IMR-90 (cell line): ENCODE data around the gene ASB9. TPM values are rescaled to one million over a fixed set of nuclear protein-coding genes. Genes with fewer than 3 reads are reported as not detected.

Experiments used
- ATAC-seq: fragments of 200-7000 bp; cut with Tn5 transposase; 2 replicates; pipeline ENCODE4 v1.9.1; 2020; ENCODE audit warnings: low read depth, mild to moderate bottlenecking, moderate library complexity
- BruUV-seq: library from RNA; stranded (reverse); fragments of 400-500 nt; replicated peaks from 2 replicates; lab custom pipeline; 2021; lab: Mats Ljungman, UMichigan
- CTCF ChIA-PET: fragments of 300-600 bp; formaldehyde crosslinking; extraction: SDS; loops from one replicate; lab custom pipeline; 2021; ENCODE audit warnings: antibody characterized with exemption; lab: Yijun Ruan, JAX
- POLR2A ChIA-PET: fragments of 300-600 bp; sonication (Branson Sonifier 250); formaldehyde crosslinking; loops from one replicate; lab custom pipeline; 2022; ENCODE audit warnings: antibody characterized with exemption; ENCODE audit not compliant: unreplicated experiment; lab: Charles Lee
- DNase-seq: peaks from one replicate; pipeline ENCODE4 v3.0.0; 2013
- H2AFZ ChIP-seq: replicated peaks from 2 replicates; pipeline ENCODE3; 2013; ENCODE audit warnings: low read length, mild to moderate bottlenecking; ENCODE audit not compliant: poor library complexity
- H2AK5ac ChIP-seq: 2 replicates; pipeline ENCODE4 v1.6.1; 2013; ENCODE audit warnings: low read depth, low read length, inconsistent platforms
- H2AK9ac ChIP-seq: replicated peaks from 2 replicates; pipeline ENCODE3; 2013; ENCODE audit warnings: mild to moderate bottlenecking, low read depth, low read length, moderate library complexity; ENCODE audit not compliant: poor library complexity
- H2BK120ac ChIP-seq: 2 replicates; pipeline ENCODE4 v1.6.1; 2013; ENCODE audit warnings: low read depth, low read length, inconsistent platforms
- H2BK15ac ChIP-seq: 3 replicates; pipeline ENCODE4 v1.6.1; 2013; ENCODE audit warnings: low read depth, low read length, inconsistent platforms
- H2BK20ac ChIP-seq: 2 replicates; pipeline ENCODE4 v1.6.1; 2013; ENCODE audit warnings: low read depth, mild to moderate bottlenecking, inconsistent platforms, low read length, moderate library complexity
- H2BK5ac ChIP-seq: 2 replicates; pipeline ENCODE4 v1.6.1; 2013; ENCODE audit warnings: mild to moderate bottlenecking, low read depth, low read length, inconsistent platforms; ENCODE audit not compliant: poor library complexity, severe bottlenecking
- H3K14ac ChIP-seq: replicated peaks from 2 replicates; pipeline ENCODE4 v1.6.1; 2013; ENCODE audit warnings: low read depth, low read length, inconsistent platforms
- H3K18ac ChIP-seq: 2 replicates; pipeline ENCODE4 v1.6.1; 2013; ENCODE audit warnings: low read depth, low read length, control low read depth
- H3K23ac ChIP-seq: 2 replicates; pipeline ENCODE4 v1.6.1; 2013; ENCODE audit warnings: low read depth, low read length, inconsistent platforms
- H3K27ac ChIP-seq: 2 replicates; pipeline ENCODE4 v1.5.1; 2013; ENCODE audit warnings: mild to moderate bottlenecking, control low read depth, low read length; ENCODE audit not compliant: insufficient read depth
- H3K27me3 ChIP-seq: 2 replicates; pipeline ENCODE4 v1.6.1; 2013; ENCODE audit warnings: low read length; ENCODE audit not compliant: control insufficient read depth, insufficient read depth
- H3K36me3 ChIP-seq: 2 replicates; pipeline ENCODE4 v1.6.1; 2013; ENCODE audit warnings: low read length, mixed read lengths; ENCODE audit not compliant: control insufficient read depth, insufficient read depth
- H3K4ac ChIP-seq: 2 replicates; pipeline ENCODE4 v1.6.1; 2013; ENCODE audit warnings: low read depth, low read length, inconsistent platforms
- H3K4me1 ChIP-seq: 2 replicates; pipeline ENCODE4 v1.6.1; 2013; ENCODE audit warnings: low read length, mixed read lengths; ENCODE audit not compliant: control insufficient read depth, insufficient read depth
- H3K4me2 ChIP-seq: 2 replicates; pipeline ENCODE4 v1.6.1; 2013; ENCODE audit warnings: low read depth, mild to moderate bottlenecking, control low read depth, low read length, moderate library complexity
- H3K4me3 ChIP-seq: 2 replicates; pipeline ENCODE4 v1.5.1; 2013; ENCODE audit warnings: low read depth, mild to moderate bottlenecking, control low read depth, low read length, moderate library complexity; ENCODE audit not compliant: insufficient read depth
- H3K56ac ChIP-seq: 2 replicates; pipeline ENCODE4 v1.6.1; 2013; ENCODE audit warnings: low read length, inconsistent platforms; ENCODE audit not compliant: insufficient read depth; ENCODE audit errors: extremely low read depth
- H3K79me1 ChIP-seq, 2 experiments: 2 replicates each; pipeline ENCODE4 v1.6.1; 2013; ENCODE audit warnings: low read length in 2 of 2, inconsistent platforms in 1 of 2, low read depth in 1 of 2
- H3K9ac ChIP-seq: 2 replicates; pipeline ENCODE4 v1.6.1; 2013; ENCODE audit warnings: low read depth, low read length, control low read depth
- H3K9me1 ChIP-seq: 2 replicates; pipeline ENCODE4 v1.6.1; 2013; ENCODE audit warnings: low read length, inconsistent platforms; ENCODE audit not compliant: insufficient read depth
- H3K9me3 ChIP-seq: 2 replicates; pipeline ENCODE4 v1.6.1; 2013; ENCODE audit warnings: low read length; ENCODE audit not compliant: control insufficient read depth, insufficient read depth
- H4K20me1 ChIP-seq: 2 replicates; pipeline ENCODE4 v1.6.1; 2013; ENCODE audit warnings: low read length, inconsistent platforms; ENCODE audit not compliant: insufficient read depth
- H4K5ac ChIP-seq: 2 replicates; pipeline ENCODE4 v1.6.1; 2013; ENCODE audit warnings: mild to moderate bottlenecking, low read depth, low read length, control low read depth
- H4K8ac ChIP-seq, 2 experiments: 2 replicates each; pipeline ENCODE4 v1.6.1; 2013; ENCODE audit warnings: low read depth in 2 of 2, low read length in 2 of 2, control low read depth in 1 of 2, inconsistent platforms in 1 of 2
- H4K91ac ChIP-seq: 2 replicates; pipeline ENCODE4 v1.6.1; 2013; ENCODE audit warnings: low read depth, low read length, inconsistent platforms; ENCODE audit not compliant: insufficient read depth
- BHLHE40 ChIP-seq: fragments of 150-350 bp; IDR thresholded peaks from 2 replicates; pipeline ENCODE4 v1.6.1; 2016; ENCODE audit warnings: mild to moderate bottlenecking, low read depth, low read length
- CEBPB ChIP-seq: IDR thresholded peaks from 2 replicates; pipeline ENCODE4 v1.6.1; 2012; ENCODE audit warnings: low read depth, low read length, improper control_type of control experiment
- CHD1 ChIP-seq: IDR thresholded peaks from 2 replicates; pipeline ENCODE4 v1.6.1; 2012; ENCODE audit warnings: low read depth, low read length, improper control_type of control experiment
- CTCF ChIP-seq: conservative IDR thresholded peaks from 2 replicates; pipeline ENCODE4 v1.5.1; 2012; ENCODE audit warnings: mild to moderate bottlenecking, low read depth, low read length, improper control_type of control experiment
- ELK1 ChIP-seq: fragments of 150-350 bp; IDR thresholded peaks from 2 replicates; pipeline ENCODE4 v1.6.1; 2016; ENCODE audit warnings: low read depth, mild to moderate bottlenecking, low read length, moderate library complexity, borderline replicate concordance
- FOS ChIP-seq: fragments of 150-350 bp; IDR thresholded peaks from 2 replicates; pipeline ENCODE4 v1.6.1; 2016; ENCODE audit warnings: low read depth, low read length
- MAFK ChIP-seq: IDR thresholded peaks from 2 replicates; pipeline ENCODE4 v1.6.1; 2012; ENCODE audit warnings: low read depth, low read length, improper control_type of control experiment
- MAZ ChIP-seq: IDR thresholded peaks from 2 replicates; pipeline ENCODE4 v1.6.1; 2012; ENCODE audit warnings: low read depth, mild to moderate bottlenecking, low read length, improper control_type of control experiment, moderate library complexity, borderline replicate concordance
- MXI1 ChIP-seq: IDR thresholded peaks from 2 replicates; pipeline ENCODE4 v1.6.1; 2012; ENCODE audit warnings: low read depth, mild to moderate bottlenecking, low read length, moderate library complexity, borderline replicate concordance
- NFE2L2 ChIP-seq: fragments of 150-350 bp; IDR thresholded peaks from 2 replicates; pipeline ENCODE4 v1.6.1; 2016; ENCODE audit warnings: low read depth, mild to moderate bottlenecking, low read length
- POLR2A ChIP-seq: IDR thresholded peaks from 2 replicates; pipeline ENCODE4 v1.6.1; 2012; ENCODE audit warnings: mild to moderate bottlenecking, low read depth, low read length
- RAD21 ChIP-seq: IDR thresholded peaks from 2 replicates; pipeline ENCODE4 v1.6.1; 2012; ENCODE audit warnings: low read length, improper control_type of control experiment
- RCOR1 ChIP-seq: IDR thresholded peaks from 2 replicates; pipeline ENCODE4 v1.6.1; 2012; ENCODE audit warnings: mild to moderate bottlenecking, low read length, improper control_type of control experiment; ENCODE audit not compliant: insufficient replicate concordance
- RFX5 ChIP-seq: IDR thresholded peaks from 2 replicates; pipeline ENCODE4 v1.8.0; 2012; ENCODE audit warnings: low read depth, mild to moderate bottlenecking, low read length, moderate library complexity
- SMC3 ChIP-seq: fragments of 150-350 bp; IDR thresholded peaks from 2 replicates; pipeline ENCODE4 v1.6.1; 2016; ENCODE audit warnings: low read depth, mild to moderate bottlenecking, antibody characterized with exemption, low read length, moderate library complexity
- USF2 ChIP-seq: fragments of 150-350 bp; IDR thresholded peaks from 2 replicates; pipeline ENCODE4 v1.6.1; 2017; ENCODE audit warnings: mild to moderate bottlenecking, antibody characterized with exemption, low read length, low read depth
- WGBS, 2 experiments: methylation state at CpG; one replicate each; pipeline versions ENCODE4 v1.1.5 to v1.1.7; 2013; ENCODE audit warnings: missing lambda C conversion rate in 2 of 2; ENCODE audit not compliant: insufficient read length in 1 of 2; ENCODE audit errors: extremely low coverage in 2 of 2; 5-methylcytosine and 5-hydroxymethylcytosine counted together
- dilution Hi-C: fragments of 300-500 bp; cut with HindIII; formaldehyde crosslinking; loops from one replicate; pipeline ENCODE4 v1.14.3; 2018; ENCODE audit warnings: low sequenced_read_pairs; ENCODE audit not compliant: unreplicated experiment
- in situ Hi-C: fragments of 300-500 bp; cut with MboI; formaldehyde crosslinking; loops from 3 replicates; pipeline ENCODE4 v1.14.3; 2019; ENCODE audit warnings: low sequenced_read_pairs, inconsistent platforms, mixed read lengths
- intact Hi-C: fragments of 100-400 bp; cut with micrococcal nuclease; formaldehyde crosslinking; loops from 2 replicates; pipeline ENCODE4 v1.10.0; 2022
- polyA plus RNA-seq, 3 experiments: library from polyadenylated mRNA; depleted of rRNA; stranded (reverse); fragments of >200 nt; gene quantifications; 2 replicates each; pipeline ENCODE4 v1.2.3, GENCODE V29; 2012; ENCODE audit warnings: low replicate concordance in 1 of 3
- total RNA-seq: library from RNA; depleted of rRNA; stranded (reverse); fragments of >200 nt; gene quantifications from 2 replicates; pipeline ENCODE4 v1.2.3, GENCODE V29; 2012

Gene ASB9
- total and polyA plus RNA-seq, 2 of the 4 experiments (the other 2 are of a cell fraction), result 0.15 to 0.36 TPM

- no peak overlapping the region for H2BK20ac ChIP-seq
- H3K4ac ChIP-seq, result no peak overlapping the region
- DNase-seq, result no peak
- no TSS peak for BruUV-seq
- no peak overlapping the region for H3K14ac ChIP-seq
- H2BK15ac ChIP-seq, result no peak overlapping the region
- H2AK9ac ChIP-seq, result no peak overlapping the region
- no peak overlapping the region for H4K5ac ChIP-seq
- H4K91ac ChIP-seq, result no peak overlapping the region
- no peak overlapping the region for H2AK5ac ChIP-seq
- ChIA-PET CTCF (interaction anchor here (0.7 kb wide), 1 partner anchor 17 kb away, joined by 4 read pairs; no protein-coding TSS in a partner anchor), POLR2A (no interaction called here)
- H4K8ac ChIP-seq, result no peak overlapping the region
- no peaks in the 10 kb centered on the region for H3K9me1 ChIP-seq
- H3K4me2 ChIP-seq, result no peak overlapping the region
- H2AFZ ChIP-seq, result no peak overlapping the region
- H3K79me1 ChIP-seq, result no peaks in the 10 kb centered on the region
- no peak overlapping the region for H2BK120ac ChIP-seq
- WGBS, 2 experiments, result no CpG with 5 or more reads among the region's 3 CpGs
- dilution Hi-C loops (no loop called here), in situ Hi-C loops (no loop called here), intact Hi-C loops (no loop called here)
- no peaks in the 10 kb centered on the region for H3K9me3 ChIP-seq
- H3K23ac ChIP-seq, result no peak overlapping the region
- H3K56ac ChIP-seq, result no peak overlapping the region
- TF ChIP-seq RFX5 (no peak), ELK1 (no peak), RCOR1 (no peak), RAD21 (no peak), MAFK (no peak), CEBPB (no peak), POLR2A (no peak), CTCF (no peak), BHLHE40 (no peak), MAZ (no peak), CHD1 (no peak), USF2 (no peak), SMC3 (no peak), NFE2L2 (no peak), MXI1 (no peak), FOS (no peak)
- H3K36me3 ChIP-seq, result no peaks in the 10 kb centered on the region
- H3K27me3 ChIP-seq, result no peaks in the 10 kb centered on the region
- no peak overlapping the region for H2BK5ac ChIP-seq
- no peak for ATAC-seq
- no peak overlapping the region for H3K18ac ChIP-seq
- H3K9ac ChIP-seq, result no peak overlapping the region
- H3K27ac ChIP-seq, result no peak overlapping the region
- H4K20me1 ChIP-seq, result no peaks in the 10 kb centered on the region
- H3K4me1 ChIP-seq, result no peaks in the 10 kb centered on the region
- H3K4me3 ChIP-seq, result no peak overlapping the region
Measured at GRCh38 chrX:15209096-15209495, 60.8 kb downstream of the ASB9 start.
